HG03378 (cell line): ENCODE measurements around the gene NYAP1.
"Not testable (repeated sequence)": the region's sequence is repeated elsewhere in the genome, so short reads cannot be mapped to it uniquely, and the experiment has no call there.

ENCODE experiments used
- ATAC-seq: cut with Tn5 transposase; IDR thresholded peaks from one replicate; pipeline ENCODE4 v1.9.1; 2021; ENCODE audit warnings: mild to moderate bottlenecking, moderate library complexity; ENCODE audit not compliant: unreplicated experiment

The NYAP1 gene

GRCh38 chr7:100483722-100484672 is at the start of gene NYAP1:
TSS of gene NYAP1 (plus strand) at chr7:100483927. CDS start at chr7:100485312, 1,385 bp downstream.
- no peak for ATAC-seq

- ATAC-seq = no peak
Measured at GRCh38 chr7:100434297-100435144, 49.2 kb upstream of the NYAP1 start.

GRCh38 chr7:100435401-100436304 is 48.1 kb upstream of the NYAP1 start:
- no peak for ATAC-seq

GRCh38 chr7:100437150-100438100 is 46.3 kb upstream of the NYAP1 start:
- ATAC-seq = no peak

- ATAC-seq = no peak
Measured at GRCh38 chr7:100438172-100438571, 45.6 kb upstream of the NYAP1 start.

- not testable (repeated sequence) for ATAC-seq
Measured at GRCh38 chr7:100438731-100439130, 45.0 kb upstream of the NYAP1 start.

GRCh38 chr7:100439244-100439643 is 44.5 kb upstream of the NYAP1 start:
- ATAC-seq = not testable (repeated sequence)

GRCh38 chr7:100441641-100442535 is 41.8 kb upstream of the NYAP1 start:
- no peak for ATAC-seq

- no peak for ATAC-seq
Measured at GRCh38 chr7:100443096-100443840, 40.5 kb upstream of the NYAP1 start.

GRCh38 chr7:100444311-100445278 is 39.1 kb upstream of the NYAP1 start:
- ATAC-seq = no peak

- ATAC-seq = no peak
Measured at GRCh38 chr7:100446040-100446439, 37.7 kb upstream of the NYAP1 start.

- ATAC-seq = not testable (repeated sequence)
Measured at GRCh38 chr7:100447363-100447762, 36.4 kb upstream of the NYAP1 start.

- no peak for ATAC-seq
Measured at GRCh38 chr7:100449190-100449795, 34.4 kb upstream of the NYAP1 start.

- no peak for ATAC-seq
Measured at GRCh38 chr7:100452513-100452912, 31.2 kb upstream of the NYAP1 start.

- not testable (repeated sequence) for ATAC-seq
Measured at GRCh38 chr7:100453854-100454253, 29.9 kb upstream of the NYAP1 start.

- ATAC-seq = no peak
Measured at GRCh38 chr7:100455206-100455605, 28.5 kb upstream of the NYAP1 start.
